ENCODE data around the gene RBPJ.
"Not testable (repeated sequence)": the region's sequence is repeated elsewhere in the genome, so short reads cannot be mapped to it uniquely, and the experiment has no call there.

RBPJ gene

DNA sequence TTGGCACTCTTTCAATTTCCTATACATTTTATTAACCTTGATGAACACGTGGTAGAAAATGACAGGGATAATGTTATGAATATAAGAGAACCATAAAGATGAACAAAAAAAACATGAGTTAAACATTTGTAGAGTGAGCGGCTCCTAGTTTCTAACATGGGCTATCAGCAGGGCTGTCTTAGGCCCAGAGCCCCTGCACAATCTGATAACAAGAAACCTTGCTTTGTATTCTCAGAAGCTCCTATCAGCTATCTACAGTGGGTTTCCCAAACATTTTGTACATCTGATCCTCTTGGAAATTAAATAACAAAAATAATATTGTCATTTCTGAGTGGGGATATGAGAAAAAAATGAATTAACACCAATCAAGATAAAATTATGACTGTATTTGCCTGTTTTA lies 10.6 kb upstream of the RBPJ start:
- H2BK5ac ChIP-seq (ENCODE audit: low read depth, low read length, poor library complexity, severe bottlenecking), result no peak overlapping the region
- no peak overlapping the region for H2AK5ac ChIP-seq (ENCODE audit: low read length, severe bottlenecking)
- no peak overlapping the region for H3K9ac ChIP-seq (ENCODE audit: low read length)
- H3K36me3 ChIP-seq (ENCODE audit: control insufficient read depth in 1 of 2, insufficient read depth in 2 of 2, low read depth in 1 of 2, low read length in 2 of 2), result no peaks in the 10 kb centered on the region
- no peak overlapping the region for H2BK12ac ChIP-seq (ENCODE audit: low read length in 2 of 2)
- no peak overlapping the region for H2BK15ac ChIP-seq (ENCODE audit: low read depth, poor library complexity, severe bottlenecking)
- H3K14ac ChIP-seq (ENCODE audit: low read length in 2 of 2), result no peak overlapping the region
- no peak overlapping the region for H3K18ac ChIP-seq (ENCODE audit: low read depth in 1 of 2, low read length in 2 of 2)
- no peaks in the 10 kb centered on the region for H3K79me1 ChIP-seq (replicated peaks; ENCODE audit: low read length, poor library complexity, severe bottlenecking)
- no peak overlapping the region for H3K4ac ChIP-seq (ENCODE audit: low read depth in 1 of 2, low read length in 2 of 2)
- no peak overlapping the region for H2AFZ ChIP-seq (ENCODE audit: low read depth, low read length)
- no peaks in the 10 kb centered on the region for H3K9me3 ChIP-seq (ENCODE audit: control insufficient read depth, low read length)
- H3K23ac ChIP-seq (ENCODE audit: low read length in 2 of 2), result no peak overlapping the region
- H4K8ac ChIP-seq (ENCODE audit: low read length), result no peak overlapping the region
- H2BK120ac ChIP-seq (ENCODE audit: low read depth, low read length), result no peak overlapping the region
- no peak for DNase-seq
- no peak overlapping the region for H3K4me3 ChIP-seq (ENCODE audit: insufficient read depth in 1 of 2, low read depth in 1 of 2, low read length in 2 of 2)
- H3K4me1 ChIP-seq (ENCODE audit: control insufficient read depth, insufficient read depth, low read depth, low read length), result no peaks in the 10 kb centered on the region
- 92% methylated on average over 1 of the region's 2 CpGs for WGBS
- no peak overlapping the region for H4K91ac ChIP-seq (ENCODE audit: low read length)
- H3K27ac ChIP-seq (ENCODE audit: low read length, poor library complexity, severe bottlenecking), result no peak overlapping the region
- no peak overlapping the region for H3K4me2 ChIP-seq (ENCODE audit: low read length, poor library complexity, severe bottlenecking)
- H3K27me3 ChIP-seq (ENCODE audit: control insufficient read depth in 1 of 2, insufficient read depth in 1 of 2, low read length in 2 of 2), result no peaks in the 10 kb centered on the region

DNA sequence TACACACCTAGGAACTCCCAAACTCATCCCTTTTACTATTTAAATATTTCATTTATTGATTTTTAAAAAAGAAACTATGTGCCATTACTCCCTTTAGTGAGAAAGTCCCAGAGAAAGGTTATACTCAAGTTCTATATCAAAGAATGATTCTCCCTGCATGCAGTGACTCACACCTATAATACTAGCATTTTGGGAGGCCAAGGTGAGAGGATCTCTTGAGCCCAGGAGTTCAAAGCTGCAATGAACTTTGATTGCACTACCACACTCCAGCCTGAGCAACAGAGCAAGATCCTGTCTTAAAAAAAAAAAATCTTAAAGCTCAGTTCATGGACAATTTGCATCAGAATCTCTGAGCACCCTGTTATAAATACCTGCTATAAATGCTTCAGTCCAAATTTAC lies 9.2 kb upstream of the RBPJ start:
- Histone ChIP-seq H3K79me1 (replicated peaks; ENCODE audit: low read length, poor library complexity, severe bottlenecking) (no peaks in the 10 kb centered on the region), H3K23ac (ENCODE audit: low read length in 2 of 2) (no peak overlapping the region)

DNA sequence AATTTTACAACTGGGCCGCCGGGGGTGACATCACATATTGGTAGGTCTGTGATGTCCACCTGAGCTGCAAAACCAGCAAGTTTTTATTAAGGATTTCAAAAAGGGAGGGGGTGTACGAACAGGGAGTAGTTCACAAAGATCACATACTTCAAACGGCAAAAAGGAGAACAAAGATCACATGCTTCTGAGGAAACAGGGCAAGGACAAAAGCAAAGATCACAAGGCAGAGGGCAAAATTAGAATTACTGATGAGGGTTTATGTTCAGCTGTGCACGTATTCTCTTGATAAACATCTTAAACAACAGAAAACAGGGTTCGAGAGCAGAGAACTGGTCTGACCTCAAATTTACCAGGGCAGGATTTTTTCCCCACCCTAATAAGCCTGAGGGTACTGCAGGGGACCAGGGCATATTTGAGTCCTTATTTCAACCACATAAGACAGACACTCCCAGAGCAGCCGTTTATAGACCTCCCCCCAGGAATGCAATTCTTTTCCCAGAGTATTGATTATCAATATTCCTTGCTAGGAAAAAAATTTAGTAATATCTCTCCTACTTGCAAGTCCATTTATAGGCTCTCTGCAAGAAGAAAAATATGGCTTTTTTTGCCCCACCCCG lies 5.4 kb upstream of the RBPJ start:
- H2BK120ac ChIP-seq (ENCODE audit: low read depth, low read length); H3K36me3 ChIP-seq (ENCODE audit: control insufficient read depth in 1 of 2, insufficient read depth in 2 of 2, low read depth in 1 of 2, low read length in 2 of 2); H2BK12ac ChIP-seq (ENCODE audit: low read length in 2 of 2); DNase-seq; H2BK5ac ChIP-seq (ENCODE audit: low read depth, low read length, poor library complexity, severe bottlenecking); H3K4me3 ChIP-seq (ENCODE audit: insufficient read depth in 1 of 2, low read depth in 1 of 2, low read length in 2 of 2); H3K18ac ChIP-seq (ENCODE audit: low read depth in 1 of 2, low read length in 2 of 2); H3K14ac ChIP-seq (ENCODE audit: low read length in 2 of 2); H3K9ac ChIP-seq (ENCODE audit: low read length); H2BK15ac ChIP-seq (ENCODE audit: low read depth, poor library complexity, severe bottlenecking); H3K27me3 ChIP-seq (ENCODE audit: control insufficient read depth in 1 of 2, insufficient read depth in 1 of 2, low read length in 2 of 2); H3K4ac ChIP-seq (ENCODE audit: low read depth in 1 of 2, low read length in 2 of 2); H3K9me3 ChIP-seq (ENCODE audit: control insufficient read depth, low read length); H4K91ac ChIP-seq (ENCODE audit: low read length); H3K79me1 ChIP-seq (replicated peaks; ENCODE audit: low read length, poor library complexity, severe bottlenecking); H2AK5ac ChIP-seq (ENCODE audit: low read length, severe bottlenecking); H2AFZ ChIP-seq (ENCODE audit: low read depth, low read length); H3K23ac ChIP-seq (ENCODE audit: low read length in 2 of 2); H3K27ac ChIP-seq (ENCODE audit: low read length, poor library complexity, severe bottlenecking); H3K4me1 ChIP-seq (ENCODE audit: control insufficient read depth, insufficient read depth, low read depth, low read length); H4K8ac ChIP-seq (ENCODE audit: low read length); H3K4me2 ChIP-seq (ENCODE audit: low read length, poor library complexity, severe bottlenecking): not testable (repeated sequence)
- WGBS, result 94% methylated on average over 7 of the region's 8 CpGs

More for the DNA sequence above, 9.2 kb upstream of the RBPJ start:
- peaks cover 2% of the 10 kb centered on the region for H3K9me3 ChIP-seq (ENCODE audit: control insufficient read depth, low read length)
- no peak overlapping the region for H3K14ac ChIP-seq (ENCODE audit: low read length in 2 of 2)
- no peaks in the 10 kb centered on the region for H3K27me3 ChIP-seq (ENCODE audit: control insufficient read depth in 1 of 2, insufficient read depth in 1 of 2, low read length in 2 of 2)
- no peak overlapping the region for H2BK120ac ChIP-seq (ENCODE audit: low read depth, low read length)
- no peak overlapping the region for H3K9ac ChIP-seq (ENCODE audit: low read length)
- no peak overlapping the region for H3K4me3 ChIP-seq (ENCODE audit: insufficient read depth in 1 of 2, low read depth in 1 of 2, low read length in 2 of 2)
- H3K4me2 ChIP-seq (ENCODE audit: low read length, poor library complexity, severe bottlenecking), result no peak overlapping the region
- H3K4ac ChIP-seq (ENCODE audit: low read depth in 1 of 2, low read length in 2 of 2), result no peak overlapping the region
- H4K8ac ChIP-seq (ENCODE audit: low read length), result no peak overlapping the region
- no peaks in the 10 kb centered on the region for H3K4me1 ChIP-seq (ENCODE audit: control insufficient read depth, insufficient read depth, low read depth, low read length)
- H3K27ac ChIP-seq (ENCODE audit: low read length, poor library complexity, severe bottlenecking), result no peak overlapping the region
- no peak for DNase-seq
- no peak overlapping the region for H2BK5ac ChIP-seq (ENCODE audit: low read depth, low read length, poor library complexity, severe bottlenecking)
- H3K18ac ChIP-seq (ENCODE audit: low read depth in 1 of 2, low read length in 2 of 2), result no peak overlapping the region
- no peak overlapping the region for H2BK15ac ChIP-seq (ENCODE audit: low read depth, poor library complexity, severe bottlenecking)
- no peak overlapping the region for H2BK12ac ChIP-seq (ENCODE audit: low read length in 2 of 2)
- no peak overlapping the region for H2AFZ ChIP-seq (ENCODE audit: low read depth, low read length)
- H2AK5ac ChIP-seq (ENCODE audit: low read length, severe bottlenecking), result no peak overlapping the region
- H4K91ac ChIP-seq (ENCODE audit: low read length), result no peak overlapping the region
- H3K36me3 ChIP-seq (ENCODE audit: control insufficient read depth in 1 of 2, insufficient read depth in 2 of 2, low read depth in 1 of 2, low read length in 2 of 2), result no peaks in the 10 kb centered on the region

DNA sequence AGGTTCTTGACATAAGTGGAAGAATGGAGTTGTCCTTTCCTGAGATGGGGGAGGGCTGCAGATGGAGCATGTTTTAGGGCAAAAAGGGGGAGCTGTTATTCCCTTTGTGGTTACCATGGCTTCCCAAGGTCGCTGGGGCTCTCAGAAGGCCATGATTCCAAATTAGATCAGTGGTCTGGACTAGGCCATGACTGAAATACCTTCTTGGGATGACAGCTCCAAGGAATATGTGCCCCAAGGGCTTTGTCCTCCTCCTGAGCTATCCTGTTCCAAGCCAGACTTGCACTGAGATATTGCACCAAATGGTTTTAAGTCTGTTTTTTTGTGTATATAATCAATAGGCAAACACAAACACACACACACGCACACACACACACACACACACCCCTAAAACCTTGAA lies 3.0 kb upstream of the RBPJ start:
- H4K91ac ChIP-seq (ENCODE audit: low read length), result no peak overlapping the region
- no peak overlapping the region for H2BK12ac ChIP-seq (ENCODE audit: low read length in 2 of 2)
- no peak overlapping the region for H4K8ac ChIP-seq (ENCODE audit: low read length)
- H2BK120ac ChIP-seq (ENCODE audit: low read depth, low read length), result no peak overlapping the region
- H3K4me2 ChIP-seq (ENCODE audit: low read length, poor library complexity, severe bottlenecking), result no peak overlapping the region
- no peak overlapping the region for H2AFZ ChIP-seq (ENCODE audit: low read depth, low read length)
- H3K4me3 ChIP-seq (ENCODE audit: insufficient read depth in 1 of 2, low read depth in 1 of 2, low read length in 2 of 2), result no peak overlapping the region
- H3K4me1 ChIP-seq (ENCODE audit: control insufficient read depth, insufficient read depth, low read depth, low read length), result peaks cover 4% of the 10 kb centered on the region
- H3K23ac ChIP-seq (ENCODE audit: low read length in 2 of 2), result no peak overlapping the region
- no peak overlapping the region for H2BK15ac ChIP-seq (ENCODE audit: low read depth, poor library complexity, severe bottlenecking)
- H3K27me3 ChIP-seq (ENCODE audit: control insufficient read depth in 1 of 2, insufficient read depth in 1 of 2, low read length in 2 of 2), result no peaks in the 10 kb centered on the region
- H3K14ac ChIP-seq (ENCODE audit: low read length in 2 of 2), result no peak overlapping the region
- peaks cover 2% of the 10 kb centered on the region for H3K9me3 ChIP-seq (ENCODE audit: control insufficient read depth, low read length)
- no peak overlapping the region for H3K9ac ChIP-seq (ENCODE audit: low read length)
- no peak overlapping the region for H3K18ac ChIP-seq (ENCODE audit: low read depth in 1 of 2, low read length in 2 of 2)
- no peak overlapping the region for H2AK5ac ChIP-seq (ENCODE audit: low read length, severe bottlenecking)
- peaks cover 6% of the 10 kb centered on the region for H3K79me1 ChIP-seq (replicated peaks; ENCODE audit: low read length, poor library complexity, severe bottlenecking)
- no peak for DNase-seq
- no peaks in the 10 kb centered on the region for H3K36me3 ChIP-seq (ENCODE audit: control insufficient read depth in 1 of 2, insufficient read depth in 2 of 2, low read depth in 1 of 2, low read length in 2 of 2)
- no peak overlapping the region for H3K27ac ChIP-seq (ENCODE audit: low read length, poor library complexity, severe bottlenecking)
- no peak overlapping the region for H3K4ac ChIP-seq (ENCODE audit: low read depth in 1 of 2, low read length in 2 of 2)
- no peak overlapping the region for H2BK5ac ChIP-seq (ENCODE audit: low read depth, low read length, poor library complexity, severe bottlenecking)
- WGBS, result 88% methylated on average over 2 of the region's 2 CpGs
